GM21786 (cell line): ENCODE measurements around the gene TMEM132D.

Experiments
- ATAC-seq: cut with Tn5 transposase; IDR thresholded peaks from one replicate; pipeline ENCODE4 v1.9.1; 2021; ENCODE audit not compliant: unreplicated experiment

The TMEM132D gene

GRCh38 chr12:129127771-129128170, 776.1 kb downstream of the TMEM132D start:
- no peak for ATAC-seq

- ATAC-seq: no peak
Measured at GRCh38 chr12:129127211-129127610, 776.6 kb downstream of the TMEM132D start.

GRCh38 chr12:129119537-129119936, 784.3 kb downstream of the TMEM132D start:
- ATAC-seq: no peak

- ATAC-seq: no peak
Measured at GRCh38 chr12:129115558-129115957, 788.3 kb downstream of the TMEM132D start.

GRCh38 chr12:129110575-129110974, 793.2 kb downstream of the TMEM132D start:
- no peak for ATAC-seq

- no peak for ATAC-seq
Measured at GRCh38 chr12:129109174-129110001, 794.4 kb downstream of the TMEM132D start.

GRCh38 chr12:129106772-129107171, 797.1 kb downstream of the TMEM132D start:
- no peak for ATAC-seq

GRCh38 chr12:129103231-129103630, 800.6 kb downstream of the TMEM132D start:
- ATAC-seq: no peak

- ATAC-seq: no peak
Measured at GRCh38 chr12:129102233-129102632, 801.6 kb downstream of the TMEM132D start.

- no peak for ATAC-seq
Measured at GRCh38 chr12:129101816-129102215, 802.0 kb downstream of the TMEM132D start.

- no peak for ATAC-seq
Measured at GRCh38 chr12:129101404-129101803, 802.4 kb downstream of the TMEM132D start.

GRCh38 chr12:129097451-129097850, 806.4 kb downstream of the TMEM132D start:
- ATAC-seq: no peak

GRCh38 chr12:129096968-129097367, 806.9 kb downstream of the TMEM132D start:
- ATAC-seq: no peak

- ATAC-seq: no peak
Measured at GRCh38 chr12:129096184-129096583, 807.6 kb downstream of the TMEM132D start.

- ATAC-seq: no peak
Measured at GRCh38 chr12:129089576-129089975, 814.2 kb downstream of the TMEM132D start.

GRCh38 chr12:129084875-129085826, 818.7 kb downstream of the TMEM132D start:
- ATAC-seq: no peak

GRCh38 chr12:129083121-129083840, 820.5 kb downstream of the TMEM132D start:
- no peak for ATAC-seq

- no peak for ATAC-seq
Measured at GRCh38 chr12:129082441-129082840, 821.4 kb downstream of the TMEM132D start.

- no peak for ATAC-seq
Measured at GRCh38 chr12:129081755-129082250, 822.0 kb downstream of the TMEM132D start.

GRCh38 chr12:129080821-129081220, 823.0 kb downstream of the TMEM132D start:
- ATAC-seq: no peak

- no peak for ATAC-seq
Measured at GRCh38 chr12:129080391-129080790, 823.4 kb downstream of the TMEM132D start.
